OCI-LY3 (cell line): ENCODE results near the gene LCN6.
A peak's percentile ranks its signal among the peaks of the same experiment; 100 is the strongest.

Source experiments
- H2AFZ ChIP-seq: fragments of 200-600, 300-600 bp; shearing (Covaris generic); 2 replicates; pipeline ENCODE4 v1.6.0; 2014; ENCODE audit warnings: antibody characterized with exemption, low read depth, low read length
- H3K27ac ChIP-seq: fragments of 200-600, 300-600 bp; sonication (generic); 2 replicates; pipeline ENCODE4 v1.5.1; 2014; ENCODE audit warnings: mild to moderate bottlenecking, low read length, moderate library complexity, mixed read lengths
- H3K27me3 ChIP-seq: fragments of 200-600, 300-600 bp; sonication (generic); 2 replicates; pipeline ENCODE4 v1.6.1; 2014; ENCODE audit warnings: low read depth, low read length, mixed read lengths
- H3K36me3 ChIP-seq: fragments of 200-600, 300-600 bp; sonication (generic); replicated peaks from 2 replicates; pipeline ENCODE3; 2014; ENCODE audit warnings: low read depth, low read length, mixed read lengths
- H3K4me1 ChIP-seq: fragments of 300-600, 200-600 bp; sonication (generic); 2 replicates; pipeline ENCODE4 v1.6.1; 2014; ENCODE audit warnings: low read length, mixed read lengths
- H3K4me2 ChIP-seq: fragments of 200-600, 300-600 bp; sonication (generic); 2 replicates; pipeline ENCODE4 v1.6.1; 2014; ENCODE audit warnings: low read length, mixed read lengths
- H3K4me3 ChIP-seq: fragments of 300-600, 200-600 bp; sonication (generic); 2 replicates; pipeline ENCODE4 v1.5.1; 2014; ENCODE audit warnings: antibody characterized with exemption, mild to moderate bottlenecking, low read length, moderate library complexity
- H3K79me2 ChIP-seq: fragments of 300-600, 200-600 bp; shearing (Covaris generic); 2 replicates; pipeline ENCODE4 v1.6.1; 2014; ENCODE audit warnings: mild to moderate bottlenecking, low read length, mixed read lengths
- H3K9ac ChIP-seq: fragments of 300-600, 200-600 bp; shearing (Covaris generic); 2 replicates; pipeline ENCODE4 v1.6.0; 2014; ENCODE audit warnings: mild to moderate bottlenecking, low read length, moderate library complexity
- H3K9me3 ChIP-seq: fragments of 200-600, 300-600 bp; shearing (Covaris generic); 2 replicates; pipeline ENCODE4 v1.6.1; 2014; ENCODE audit warnings: low read length, mixed read lengths; ENCODE audit not compliant: insufficient read depth
- H4K20me1 ChIP-seq: fragments of 200-600, 300-600 bp; sonication (generic); 2 replicates; pipeline ENCODE4 v1.6.1; 2016; ENCODE audit warnings: low read length, mixed read lengths; ENCODE audit not compliant: insufficient read depth
- EZH2phosphoT487 ChIP-seq: fragments of 200-600 bp; shearing (Covaris generic); IDR thresholded peaks from 2 replicates; pipeline ENCODE4 v1.6.1; 2018; ENCODE audit warnings: antibody characterized with exemption, mixed run types, low read depth
- TF ChIP-seq, protein P1 (sequence below): fragments of 200-600, 300-600 bp; sonication (generic); IDR thresholded peaks from 2 replicates; pipeline ENCODE4 v1.5.1; 2014; ENCODE audit warnings: antibody characterized with exemption, low read length, low read depth

Gene LCN6

DNA sequence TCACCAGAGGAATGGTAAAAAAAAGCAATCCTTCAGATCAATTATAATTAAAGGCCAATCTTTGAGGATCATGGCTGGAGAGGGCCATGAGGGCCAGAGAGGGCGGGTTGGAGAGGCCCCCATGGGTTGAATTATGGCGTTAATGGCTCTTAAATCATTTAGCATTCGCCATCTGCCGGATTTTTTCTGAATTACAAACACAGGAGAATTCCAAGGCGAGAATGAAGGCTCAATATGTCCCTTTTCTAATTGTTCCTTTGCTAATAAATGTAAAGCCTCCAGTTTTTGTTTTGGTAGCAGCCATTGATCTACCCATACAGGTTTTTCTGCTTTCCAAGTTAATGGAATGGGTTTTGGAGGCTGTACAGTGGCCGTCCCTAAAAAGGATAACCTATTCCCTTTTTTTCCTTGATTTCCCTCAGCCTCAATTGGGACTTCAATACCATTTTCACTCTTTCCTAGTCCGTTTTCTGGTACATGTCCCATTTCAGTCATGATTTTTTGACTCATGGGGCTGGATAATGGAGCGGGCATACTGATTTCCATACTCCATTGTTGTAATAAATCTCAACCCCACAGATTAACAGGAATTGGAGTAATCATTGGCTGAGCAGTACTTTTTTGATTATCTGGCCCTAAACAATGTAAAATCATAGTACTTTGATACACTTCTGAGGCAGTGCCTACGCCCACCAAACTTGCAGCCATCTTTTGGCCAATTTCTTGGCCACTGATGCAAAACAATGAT lies 36.1 kb upstream of the LCN6 start:
- Histone ChIP-seq H3K4me1 (peaks cover 35% of the 10 kb centered on the region), H3K9ac (no peak overlapping the region), H3K4me2 (no peak overlapping the region), H4K20me1 (no peaks in the 10 kb centered on the region), H3K79me2 (no peaks in the 10 kb centered on the region), H3K36me3 (no peaks in the 10 kb centered on the region), H3K27me3 (peaks cover 24% of the 10 kb centered on the region), H3K9me3 (no peaks in the 10 kb centered on the region), H3K4me3 (no peak overlapping the region), H2AFZ (no peak overlapping the region), H3K27ac (no peak overlapping the region)
- TF ChIP-seq, protein P1, sequence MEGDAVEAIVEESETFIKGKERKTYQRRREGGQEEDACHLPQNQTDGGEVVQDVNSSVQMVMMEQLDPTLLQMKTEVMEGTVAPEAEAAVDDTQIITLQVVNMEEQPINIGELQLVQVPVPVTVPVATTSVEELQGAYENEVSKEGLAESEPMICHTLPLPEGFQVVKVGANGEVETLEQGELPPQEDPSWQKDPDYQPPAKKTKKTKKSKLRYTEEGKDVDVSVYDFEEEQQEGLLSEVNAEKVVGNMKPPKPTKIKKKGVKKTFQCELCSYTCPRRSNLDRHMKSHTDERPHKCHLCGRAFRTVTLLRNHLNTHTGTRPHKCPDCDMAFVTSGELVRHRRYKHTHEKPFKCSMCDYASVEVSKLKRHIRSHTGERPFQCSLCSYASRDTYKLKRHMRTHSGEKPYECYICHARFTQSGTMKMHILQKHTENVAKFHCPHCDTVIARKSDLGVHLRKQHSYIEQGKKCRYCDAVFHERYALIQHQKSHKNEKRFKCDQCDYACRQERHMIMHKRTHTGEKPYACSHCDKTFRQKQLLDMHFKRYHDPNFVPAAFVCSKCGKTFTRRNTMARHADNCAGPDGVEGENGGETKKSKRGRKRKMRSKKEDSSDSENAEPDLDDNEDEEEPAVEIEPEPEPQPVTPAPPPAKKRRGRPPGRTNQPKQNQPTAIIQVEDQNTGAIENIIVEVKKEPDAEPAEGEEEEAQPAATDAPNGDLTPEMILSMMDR, result peak; percentile 54
- TF ChIP-seq EZH2phosphoT487, result no peak

DNA sequence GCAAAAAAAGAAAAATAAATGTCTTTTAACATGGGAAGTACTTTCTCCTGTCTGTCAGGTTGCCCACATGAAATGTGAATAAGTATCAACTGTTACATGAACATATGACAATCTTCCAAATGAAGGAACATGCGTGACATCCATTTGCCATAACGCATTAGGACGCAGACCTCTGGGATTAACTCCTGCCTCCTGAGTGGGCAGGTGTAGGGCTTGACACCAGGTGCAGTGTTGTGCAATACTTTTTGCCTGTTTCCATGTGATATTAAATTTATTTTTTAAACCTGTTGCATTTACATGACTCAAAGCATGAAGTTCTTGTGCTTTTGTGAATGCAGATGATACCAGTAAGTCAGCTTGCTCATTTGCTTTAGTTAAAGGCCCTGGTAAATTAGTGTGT lies 34.1 kb upstream of the LCN6 start:
- Histone ChIP-seq H3K9me3 (no peaks in the 10 kb centered on the region), H3K79me2 (no peaks in the 10 kb centered on the region), H3K36me3 (no peaks in the 10 kb centered on the region), H3K27ac (no peak overlapping the region), H3K27me3 (peaks cover 43% of the 10 kb centered on the region), H3K4me3 (no peak overlapping the region), H3K4me1 (peaks cover 18% of the 10 kb centered on the region), H2AFZ (no peak overlapping the region), H3K9ac (no peak overlapping the region), H4K20me1 (no peaks in the 10 kb centered on the region), H3K4me2 (no peak overlapping the region)
- TF ChIP-seq EZH2phosphoT487, result no peak
- TF ChIP-seq, protein P1, result no peak

DNA sequence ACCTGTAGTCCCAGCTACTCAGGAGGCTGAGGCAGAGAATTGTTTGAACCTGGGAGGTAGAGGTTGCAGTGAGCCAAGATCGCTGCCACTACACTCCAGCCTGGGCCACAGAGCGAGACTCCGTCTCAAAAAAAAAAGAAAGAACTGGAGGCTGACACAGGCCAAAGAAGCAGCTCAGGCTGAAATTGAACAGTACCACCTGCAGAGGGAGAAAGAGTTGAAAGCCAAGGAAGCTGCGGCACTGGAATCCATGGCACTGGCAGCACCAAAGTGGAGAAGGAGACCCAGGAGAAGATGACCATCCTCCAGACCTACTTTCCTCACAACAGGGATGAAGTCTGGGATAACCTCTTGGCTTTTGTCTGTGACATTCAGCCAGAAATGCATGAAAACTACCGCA lies 31.5 kb upstream of the LCN6 start:
- no peaks in the 10 kb centered on the region for H3K36me3 ChIP-seq
- no peak for TF ChIP-seq EZH2phosphoT487
- TF ChIP-seq, protein P1, result no peak
- H3K9me3 ChIP-seq, result no peaks in the 10 kb centered on the region
- no peak overlapping the region for H2AFZ ChIP-seq
- H3K4me1 ChIP-seq, result peaks cover 10% of the 10 kb centered on the region
- no peaks in the 10 kb centered on the region for H3K79me2 ChIP-seq
- no peak overlapping the region for H3K4me3 ChIP-seq
- H3K4me2 ChIP-seq, result no peak overlapping the region
- no peaks in the 10 kb centered on the region for H4K20me1 ChIP-seq
- H3K27me3 ChIP-seq, result peaks cover 36% of the 10 kb centered on the region
- H3K9ac ChIP-seq, result no peak overlapping the region
- H3K27ac ChIP-seq, result no peak overlapping the region

DNA sequence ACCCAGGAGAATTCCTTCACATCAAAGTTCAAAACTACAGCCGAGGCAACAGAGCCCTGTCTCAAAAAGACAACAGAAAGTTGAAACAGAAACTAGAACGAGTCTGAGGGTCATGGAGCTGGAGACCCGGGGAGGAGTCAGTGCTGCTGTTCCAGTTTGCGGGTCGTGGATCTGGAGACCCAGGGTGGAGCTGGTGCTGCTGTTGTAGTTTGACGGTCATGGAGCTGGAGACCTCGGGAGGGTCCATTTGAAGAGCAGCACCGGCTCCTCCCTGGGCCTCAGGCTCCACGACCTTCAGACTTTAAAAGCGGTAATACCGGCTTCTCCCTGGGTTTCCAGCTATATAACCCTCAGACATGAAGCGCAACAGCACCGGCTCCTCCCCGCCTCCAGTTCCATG lies 29.0 kb upstream of the LCN6 start:
- peak overlapping the region; percentile 4; the same call in 1 of the 2 replicates for H3K4me2 ChIP-seq

More for the DNA sequence above, 29.0 kb upstream of the LCN6 start:
- H3K36me3 ChIP-seq, result no peaks in the 10 kb centered on the region
- no peaks in the 10 kb centered on the region for H3K4me1 ChIP-seq
- H3K9ac ChIP-seq, result no peak overlapping the region
- peaks cover 33% of the 10 kb centered on the region for H3K27me3 ChIP-seq
- H3K79me2 ChIP-seq, result no peaks in the 10 kb centered on the region
- H4K20me1 ChIP-seq, result no peaks in the 10 kb centered on the region
- peaks cover 5% of the 10 kb centered on the region for H3K9me3 ChIP-seq
- no peak overlapping the region for H3K27ac ChIP-seq
- no peak overlapping the region for H3K4me3 ChIP-seq
- H2AFZ ChIP-seq, result no peak overlapping the region
- TF ChIP-seq, protein P1, result no peak
- no peak for TF ChIP-seq EZH2phosphoT487
